Stimulated activated CD4-positive, alpha-beta T cell treated with anti-CD3 and anti-CD28 coated beads, Interleukin-4, amount 100 ng/mL, for 48 hours (primary cell): Measurements from ENCODE around the gene SEMA3F.

ENCODE experiments used
- DNase-seq, 2 donors: peaks; one replicate each; pipeline ENCODE4 v3.0.0-alpha.2; 2020; ENCODE audit warnings: low read depth in 2 of 2

The SEMA3F gene

DNA sequence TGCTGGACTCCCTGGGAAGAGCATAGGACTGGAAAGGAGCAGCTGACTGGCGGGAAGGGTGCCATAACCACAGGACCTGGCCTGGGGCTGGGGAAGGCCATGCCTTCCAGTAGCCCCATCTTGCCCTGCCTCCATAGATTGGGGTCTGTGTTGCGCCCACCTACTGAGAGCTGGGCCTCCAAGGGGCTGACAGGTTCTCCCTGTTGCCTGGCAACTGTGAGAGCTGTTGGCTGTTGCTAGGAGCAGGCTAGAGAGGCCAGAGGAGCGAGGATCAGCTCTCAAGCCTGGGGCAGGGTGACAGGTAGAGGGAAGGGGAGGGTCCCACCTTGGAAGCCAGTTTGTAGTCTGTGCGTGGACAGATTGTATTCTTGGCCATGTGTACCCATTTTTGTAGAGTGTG is 78.1 kb downstream of the SEMA3F start:
- DNase-seq = no peak

GRCh38 chr3:50235716-50236483 is 80.8 kb downstream of the SEMA3F start, which contains the start of gene GNAI2:
TSS of gene GNAI2 (plus strand) at chr3:50236204. CDS start at chr3:50236336, 132 bp downstream.
- DNase-seq = peak; percentile 96 to 99

DNA sequence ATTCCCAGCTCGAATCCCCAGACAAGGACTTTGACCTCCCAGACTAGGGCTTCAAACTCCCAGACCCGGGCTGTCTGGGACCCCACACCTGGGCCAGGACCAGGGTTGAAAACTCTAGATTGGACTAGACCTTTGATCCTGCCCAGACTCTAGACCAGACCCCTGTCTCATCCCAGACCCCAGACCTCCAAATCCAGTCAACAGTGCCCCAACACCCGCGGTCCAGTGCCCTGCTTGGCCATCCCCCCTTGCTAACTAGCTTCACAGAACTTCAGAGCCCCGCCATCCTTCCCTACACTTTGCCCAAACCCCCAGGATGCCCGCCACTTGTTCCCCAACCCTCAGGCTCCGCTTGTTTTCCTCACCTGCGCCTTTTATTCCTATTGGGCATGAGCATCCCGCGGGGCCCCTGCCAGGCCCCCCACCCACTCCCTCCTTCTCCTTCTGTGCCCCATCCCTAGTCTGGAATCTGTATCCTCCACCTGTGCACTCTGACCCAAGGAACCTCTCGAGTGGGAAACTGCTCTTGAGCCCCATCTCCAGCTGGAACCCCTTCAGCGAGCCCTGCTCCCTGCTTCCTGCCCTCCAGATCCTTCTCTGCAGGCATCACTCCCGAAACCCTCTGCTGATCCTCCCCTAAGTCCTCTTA is 81.5 kb downstream of the SEMA3F start:
- no peak for DNase-seq

- DNase-seq = peak in 1 of 2 donors; percentile 23
Measured at GRCh38 chr3:50237133-50237651, 82.1 kb downstream of the SEMA3F start.

DNA sequence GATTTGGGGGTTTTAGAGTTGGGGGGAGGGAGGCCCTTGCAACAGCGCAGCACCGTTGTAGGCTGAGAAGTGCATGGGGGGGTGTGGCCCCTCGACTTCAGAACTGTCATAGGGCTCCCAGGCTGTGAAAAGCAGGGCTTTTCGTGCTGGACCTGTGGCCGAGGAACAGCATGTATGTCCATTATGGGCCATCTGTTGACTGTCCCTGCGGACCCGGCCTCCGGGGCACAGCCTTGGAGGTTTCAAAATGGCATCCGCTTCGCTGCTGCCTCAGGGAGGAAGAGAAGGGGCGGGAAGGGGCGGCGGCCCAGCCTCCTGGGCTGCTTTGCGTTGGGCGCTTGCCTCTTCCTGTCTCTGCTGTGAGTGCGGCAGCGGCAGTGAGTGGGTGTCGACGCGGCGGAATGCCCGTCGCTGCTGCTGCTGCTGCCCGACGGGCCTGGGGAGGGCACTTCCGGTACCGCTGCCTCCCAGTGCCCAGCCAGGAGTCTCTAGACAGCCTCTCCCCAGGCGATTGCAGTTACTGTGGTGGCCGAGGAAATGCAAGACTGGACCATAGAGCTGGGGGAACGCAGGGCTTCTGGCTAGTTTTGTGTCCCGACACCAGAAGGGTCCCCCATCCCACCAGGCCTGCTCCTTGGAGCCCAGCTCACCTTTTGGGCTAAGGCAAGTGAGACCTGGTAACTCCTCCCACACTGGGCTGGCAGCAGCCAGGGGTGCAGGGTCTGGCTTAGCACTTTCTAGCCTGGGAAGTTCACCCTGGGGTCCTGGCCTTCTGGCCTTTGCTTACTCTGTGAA is 82.8 kb downstream of the SEMA3F start:
- DNase-seq = peak; percentile 79 to 86

DNA sequence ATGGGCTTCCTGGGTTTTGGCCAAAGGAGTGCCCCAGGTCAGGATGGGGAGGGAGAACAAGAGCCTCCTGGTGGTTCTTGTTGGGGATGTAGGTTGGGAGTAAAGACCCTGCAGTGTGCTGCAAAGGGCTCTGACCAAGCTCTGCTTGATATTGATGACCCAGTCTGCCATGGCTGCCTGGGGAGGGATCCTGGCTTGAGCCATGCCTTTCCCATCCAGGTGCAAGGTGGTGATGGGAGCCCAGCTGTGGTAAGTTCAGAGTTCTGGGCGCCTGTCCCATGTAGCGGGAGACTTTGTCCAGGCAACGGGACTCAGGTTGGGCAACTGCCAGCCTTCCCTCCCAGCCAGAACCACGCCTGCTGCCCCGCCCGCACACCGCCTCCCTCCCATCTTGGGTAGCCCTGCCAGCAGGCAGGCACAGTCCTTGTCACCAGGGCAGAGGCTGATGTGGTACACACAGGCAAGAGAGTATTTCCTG is 83.5 kb downstream of the SEMA3F start:
- no peak for DNase-seq
